OCI-LY1 (cell line): ENCODE data around the gene ASZ1.
"Not testable (repeated sequence)": the region's sequence is repeated elsewhere in the genome, so short reads cannot be mapped to it uniquely, and the experiment has no call there.

Experiments used
- H2AFZ ChIP-seq: fragments of 200-600 bp; sonication (generic), shearing (Covaris generic); 2 replicates; pipeline ENCODE4 v1.6.0; 2014; ENCODE audit warnings: antibody characterized with exemption, mild to moderate bottlenecking, low read length
- H3F3A ChIP-seq: fragments of 200-600 bp; sonication (generic), shearing (Covaris generic); 2 replicates; pipeline ENCODE4 v1.6.0; 2014; ENCODE audit warnings: mild to moderate bottlenecking, antibody characterized with exemption, low read length, moderate library complexity; ENCODE audit not compliant: insufficient read depth
- H3K27ac ChIP-seq: fragments of 200-600 bp; sonication (generic); 2 replicates; pipeline ENCODE4 v1.5.1; 2014; ENCODE audit warnings: low read length, mixed run types, mild to moderate bottlenecking, low read depth; ENCODE audit not compliant: poor library complexity, severe bottlenecking
- H3K27me3 ChIP-seq: fragments of 200-600 bp; sonication (generic); 2 replicates; pipeline ENCODE4 v1.6.0; 2014; ENCODE audit warnings: antibody characterized with exemption, mild to moderate bottlenecking, low read length, moderate library complexity; ENCODE audit not compliant: insufficient read depth
- H3K36me3 ChIP-seq: fragments of 200-600 bp; sonication (generic); 2 replicates; pipeline ENCODE4 v1.6.1; 2014; ENCODE audit warnings: mild to moderate bottlenecking, antibody characterized with exemption, low read length, moderate library complexity, mixed read lengths; ENCODE audit not compliant: insufficient read depth
- H3K4me1 ChIP-seq: fragments of 200-600 bp; sonication (generic); 2 replicates; pipeline ENCODE4 v1.5.1; 2014; ENCODE audit warnings: mild to moderate bottlenecking, low read length, moderate library complexity; ENCODE audit not compliant: insufficient read depth, severe bottlenecking
- H3K4me2 ChIP-seq: fragments of 200-600 bp; sonication (generic), shearing (Covaris generic); 2 replicates; pipeline ENCODE4 v1.6.1; 2014; ENCODE audit warnings: low read length
- H3K4me3 ChIP-seq: fragments of 200-600 bp; sonication (generic); 2 replicates; pipeline ENCODE4 v1.5.1; 2014; ENCODE audit warnings: low read length, low read depth, mild to moderate bottlenecking, mixed read lengths; ENCODE audit not compliant: poor library complexity, severe bottlenecking
- H3K79me2 ChIP-seq: fragments of 200-600 bp; shearing (Covaris generic); 2 replicates; pipeline ENCODE4 v1.6.1; 2016; ENCODE audit warnings: mixed run types, low read length, mixed read lengths; ENCODE audit not compliant: insufficient read depth
- H3K9ac ChIP-seq: fragments of 200-600 bp; sonication (generic), shearing (Covaris generic); 2 replicates; pipeline ENCODE4 v1.6.1; 2014; ENCODE audit warnings: mild to moderate bottlenecking, low read length, mixed read lengths
- H3K9me2 ChIP-seq: fragments of 200-600 bp; sonication (generic), shearing (Covaris generic); 2 replicates; pipeline ENCODE4 v1.6.1; 2014; ENCODE audit warnings: low read depth, mild to moderate bottlenecking, low read length, mixed read lengths
- H3K9me3 ChIP-seq: fragments of 200-600 bp; shearing (Covaris generic); 2 replicates; pipeline ENCODE4 v1.6.1; 2014; ENCODE audit warnings: low read length, mixed read lengths
- H4K20me1 ChIP-seq: fragments of 200-600 bp; sonication (generic), shearing (Covaris generic); 2 replicates; pipeline ENCODE4 v1.6.0; 2016; ENCODE audit warnings: mild to moderate bottlenecking, low read length; ENCODE audit not compliant: insufficient read depth
- CTCF ChIP-seq: fragments of 200-600 bp; sonication (generic), shearing (Covaris generic); IDR thresholded peaks from 2 replicates; pipeline ENCODE4 v1.5.1; 2017; ENCODE audit warnings: mild to moderate bottlenecking, antibody characterized with exemption, low read length, moderate library complexity, mixed read lengths
- EZH2 ChIP-seq: fragments of 200-600 bp; sonication (generic), shearing (Covaris generic); IDR thresholded peaks from 2 replicates; pipeline ENCODE4 v1.8.0; 2017; ENCODE audit warnings: borderline replicate concordance, mixed run types, mild to moderate bottlenecking, antibody characterized with exemption, low read length, moderate library complexity, mixed read lengths

Gene ASZ1

GRCh38 chr7:117424090-117424829 is 3.0 kb downstream of the ASZ1 start:
- H3K9me3 ChIP-seq: no peaks in the 10 kb centered on the region
- no peak overlapping the region for H3K4me2 ChIP-seq
- no peaks in the 10 kb centered on the region for H3F3A ChIP-seq
- no peaks in the 10 kb centered on the region for H4K20me1 ChIP-seq
- H3K9ac ChIP-seq: no peak overlapping the region
- no peaks in the 10 kb centered on the region for H3K79me2 ChIP-seq
- no peak overlapping the region for H3K27ac ChIP-seq
- H2AFZ ChIP-seq: no peak overlapping the region
- H3K27me3 ChIP-seq: no peaks in the 10 kb centered on the region
- no peak overlapping the region for H3K4me3 ChIP-seq
- H3K4me1 ChIP-seq: no peaks in the 10 kb centered on the region
- H3K9me2 ChIP-seq: no peaks in the 10 kb centered on the region
- TF ChIP-seq EZH2 (no peak), CTCF (no peak)
- no peaks in the 10 kb centered on the region for H3K36me3 ChIP-seq

GRCh38 chr7:117414591-117414990 is 12.7 kb downstream of the ASZ1 start:
- H3K36me3 ChIP-seq, H3K4me3 ChIP-seq, H3K79me2 ChIP-seq, H2AFZ ChIP-seq, H3K4me2 ChIP-seq, H3K27ac ChIP-seq, H3K4me1 ChIP-seq, H3K9me3 ChIP-seq, H3F3A ChIP-seq, H3K9ac ChIP-seq, H3K27me3 ChIP-seq, H4K20me1 ChIP-seq, H3K9me2 ChIP-seq: not testable (repeated sequence)

- H3K4me2 ChIP-seq: no peak overlapping the region
Measured at GRCh38 chr7:117412946-117413559, 14.2 kb downstream of the ASZ1 start.

More at GRCh38 chr7:117412946-117413559, 14.2 kb downstream of the ASZ1 start:
- no peak overlapping the region for H2AFZ ChIP-seq
- no peaks in the 10 kb centered on the region for H4K20me1 ChIP-seq
- no peak overlapping the region for H3K4me3 ChIP-seq
- H3K27me3 ChIP-seq: no peaks in the 10 kb centered on the region
- H3F3A ChIP-seq: no peaks in the 10 kb centered on the region
- TF ChIP-seq EZH2 (no peak), CTCF (no peak)
- H3K9me3 ChIP-seq: no peaks in the 10 kb centered on the region
- no peaks in the 10 kb centered on the region for H3K9me2 ChIP-seq
- H3K4me1 ChIP-seq: no peaks in the 10 kb centered on the region
- no peak overlapping the region for H3K27ac ChIP-seq
- no peaks in the 10 kb centered on the region for H3K79me2 ChIP-seq
- no peaks in the 10 kb centered on the region for H3K36me3 ChIP-seq
- H3K9ac ChIP-seq: no peak overlapping the region
